OCI-LY1 (cell line): ENCODE measurements around the gene SH2B3.
A peak's percentile ranks its signal among the peaks of the same experiment; 100 is the strongest.

Experiments
- H2AFZ ChIP-seq: fragments of 200-600 bp; sonication (generic), shearing (Covaris generic); 2 replicates; pipeline ENCODE4 v1.6.0; 2014; ENCODE audit warnings: antibody characterized with exemption, mild to moderate bottlenecking, low read length
- H3F3A ChIP-seq: fragments of 200-600 bp; sonication (generic), shearing (Covaris generic); 2 replicates; pipeline ENCODE4 v1.6.0; 2014; ENCODE audit warnings: mild to moderate bottlenecking, antibody characterized with exemption, low read length, moderate library complexity; ENCODE audit not compliant: insufficient read depth
- H3K27ac ChIP-seq: fragments of 200-600 bp; sonication (generic); 2 replicates; pipeline ENCODE4 v1.5.1; 2014; ENCODE audit warnings: low read length, mixed run types, mild to moderate bottlenecking, low read depth; ENCODE audit not compliant: poor library complexity, severe bottlenecking
- H3K27me3 ChIP-seq: fragments of 200-600 bp; sonication (generic); 2 replicates; pipeline ENCODE4 v1.6.0; 2014; ENCODE audit warnings: antibody characterized with exemption, mild to moderate bottlenecking, low read length, moderate library complexity; ENCODE audit not compliant: insufficient read depth
- H3K36me3 ChIP-seq: fragments of 200-600 bp; sonication (generic); 2 replicates; pipeline ENCODE4 v1.6.1; 2014; ENCODE audit warnings: mild to moderate bottlenecking, antibody characterized with exemption, low read length, moderate library complexity, mixed read lengths; ENCODE audit not compliant: insufficient read depth
- H3K4me1 ChIP-seq: fragments of 200-600 bp; sonication (generic); 2 replicates; pipeline ENCODE4 v1.5.1; 2014; ENCODE audit warnings: mild to moderate bottlenecking, low read length, moderate library complexity; ENCODE audit not compliant: insufficient read depth, severe bottlenecking
- H3K4me2 ChIP-seq: fragments of 200-600 bp; sonication (generic), shearing (Covaris generic); 2 replicates; pipeline ENCODE4 v1.6.1; 2014; ENCODE audit warnings: low read length
- H3K4me3 ChIP-seq: fragments of 200-600 bp; sonication (generic); 2 replicates; pipeline ENCODE4 v1.5.1; 2014; ENCODE audit warnings: low read length, low read depth, mild to moderate bottlenecking, mixed read lengths; ENCODE audit not compliant: poor library complexity, severe bottlenecking
- H3K79me2 ChIP-seq: fragments of 200-600 bp; shearing (Covaris generic); 2 replicates; pipeline ENCODE4 v1.6.1; 2016; ENCODE audit warnings: mixed run types, low read length, mixed read lengths; ENCODE audit not compliant: insufficient read depth
- H3K9ac ChIP-seq: fragments of 200-600 bp; sonication (generic), shearing (Covaris generic); 2 replicates; pipeline ENCODE4 v1.6.1; 2014; ENCODE audit warnings: mild to moderate bottlenecking, low read length, mixed read lengths
- H3K9me2 ChIP-seq: fragments of 200-600 bp; sonication (generic), shearing (Covaris generic); 2 replicates; pipeline ENCODE4 v1.6.1; 2014; ENCODE audit warnings: low read depth, mild to moderate bottlenecking, low read length, mixed read lengths
- H3K9me3 ChIP-seq: fragments of 200-600 bp; shearing (Covaris generic); 2 replicates; pipeline ENCODE4 v1.6.1; 2014; ENCODE audit warnings: low read length, mixed read lengths
- H4K20me1 ChIP-seq: fragments of 200-600 bp; sonication (generic), shearing (Covaris generic); 2 replicates; pipeline ENCODE4 v1.6.0; 2016; ENCODE audit warnings: mild to moderate bottlenecking, low read length; ENCODE audit not compliant: insufficient read depth
- EZH2 ChIP-seq: fragments of 200-600 bp; sonication (generic), shearing (Covaris generic); IDR thresholded peaks from 2 replicates; pipeline ENCODE4 v1.8.0; 2017; ENCODE audit warnings: borderline replicate concordance, mixed run types, mild to moderate bottlenecking, antibody characterized with exemption, low read length, moderate library complexity, mixed read lengths
- TF ChIP-seq, protein P1 (sequence below): fragments of 200-600 bp; sonication (generic), shearing (Covaris generic); IDR thresholded peaks from 2 replicates; pipeline ENCODE4 v1.5.1; 2017; ENCODE audit warnings: mild to moderate bottlenecking, antibody characterized with exemption, low read length, moderate library complexity, mixed read lengths

The SH2B3 gene

DNA sequence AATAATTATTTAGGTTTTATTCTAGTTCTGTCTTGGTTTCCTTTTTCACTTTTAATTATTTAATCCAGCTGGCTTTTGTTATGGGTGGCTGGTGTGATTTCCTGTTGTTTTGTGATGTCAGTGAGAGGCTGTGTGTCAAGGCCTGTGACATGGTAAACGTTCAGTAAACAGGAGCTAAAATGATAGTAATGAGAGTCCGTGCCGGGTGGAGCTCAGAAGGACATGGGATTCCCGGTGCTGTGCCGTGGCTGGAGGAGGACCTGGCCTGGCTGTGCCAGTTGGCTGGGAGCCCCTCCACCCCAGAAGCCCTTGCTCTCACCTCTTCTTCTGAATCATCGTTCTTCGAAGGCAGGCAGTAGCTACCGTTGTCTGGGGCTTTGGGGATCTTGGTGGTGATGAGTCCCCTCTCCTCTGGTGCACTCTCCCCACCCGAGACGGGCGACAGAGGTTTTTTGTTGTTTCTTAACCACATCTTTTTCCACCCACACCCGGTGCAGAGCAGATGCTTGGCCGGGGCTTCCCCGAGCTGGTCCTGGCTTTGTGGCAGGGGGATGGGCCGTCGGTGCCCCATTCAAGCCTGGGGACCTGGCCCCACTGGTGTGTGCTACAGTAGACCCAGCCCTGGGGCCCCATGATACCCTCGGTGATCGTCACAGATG is 29.1 kb downstream of the SH2B3 start:
- Histone ChIP-seq H4K20me1 (no peaks in the 10 kb centered on the region), H3K9ac (no peak overlapping the region), H3K79me2 (no peaks in the 10 kb centered on the region), H3K4me1 (peaks cover 23% of the 10 kb centered on the region), H3K4me2 (peak overlapping the region; percentile 17; the same call in 1 of the 2 replicates), H3K27me3 (no peaks in the 10 kb centered on the region), H3K4me3 (no peak overlapping the region), H3K27ac (no peak overlapping the region), H3F3A (no peaks in the 10 kb centered on the region), H3K9me2 (no peaks in the 10 kb centered on the region), H2AFZ (no peak overlapping the region), H3K36me3 (no peaks in the 10 kb centered on the region; the same call in 1 of the 2 replicates), H3K9me3 (no peaks in the 10 kb centered on the region)
- TF ChIP-seq, protein P1, sequence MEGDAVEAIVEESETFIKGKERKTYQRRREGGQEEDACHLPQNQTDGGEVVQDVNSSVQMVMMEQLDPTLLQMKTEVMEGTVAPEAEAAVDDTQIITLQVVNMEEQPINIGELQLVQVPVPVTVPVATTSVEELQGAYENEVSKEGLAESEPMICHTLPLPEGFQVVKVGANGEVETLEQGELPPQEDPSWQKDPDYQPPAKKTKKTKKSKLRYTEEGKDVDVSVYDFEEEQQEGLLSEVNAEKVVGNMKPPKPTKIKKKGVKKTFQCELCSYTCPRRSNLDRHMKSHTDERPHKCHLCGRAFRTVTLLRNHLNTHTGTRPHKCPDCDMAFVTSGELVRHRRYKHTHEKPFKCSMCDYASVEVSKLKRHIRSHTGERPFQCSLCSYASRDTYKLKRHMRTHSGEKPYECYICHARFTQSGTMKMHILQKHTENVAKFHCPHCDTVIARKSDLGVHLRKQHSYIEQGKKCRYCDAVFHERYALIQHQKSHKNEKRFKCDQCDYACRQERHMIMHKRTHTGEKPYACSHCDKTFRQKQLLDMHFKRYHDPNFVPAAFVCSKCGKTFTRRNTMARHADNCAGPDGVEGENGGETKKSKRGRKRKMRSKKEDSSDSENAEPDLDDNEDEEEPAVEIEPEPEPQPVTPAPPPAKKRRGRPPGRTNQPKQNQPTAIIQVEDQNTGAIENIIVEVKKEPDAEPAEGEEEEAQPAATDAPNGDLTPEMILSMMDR, result no peak
- TF ChIP-seq EZH2, result no peak

GRCh38 chr12:111435661-111436201 is 30.0 kb downstream of the SH2B3 start:
- Histone ChIP-seq H3K4me2 (no peak overlapping the region), H3K79me2 (no peaks in the 10 kb centered on the region), H3K27me3 (no peaks in the 10 kb centered on the region), H3K27ac (no peak overlapping the region), H3K9me2 (no peaks in the 10 kb centered on the region), H3K36me3 (no peaks in the 10 kb centered on the region; the same call in 1 of the 2 replicates), H3K9me3 (no peaks in the 10 kb centered on the region), H3F3A (no peaks in the 10 kb centered on the region), H3K4me3 (no peak overlapping the region), H3K4me1 (peaks cover 23% of the 10 kb centered on the region), H4K20me1 (no peaks in the 10 kb centered on the region), H3K9ac (no peak overlapping the region), H2AFZ (no peak overlapping the region)
- TF ChIP-seq EZH2, result no peak
- TF ChIP-seq, protein P1, result no peak

DNA sequence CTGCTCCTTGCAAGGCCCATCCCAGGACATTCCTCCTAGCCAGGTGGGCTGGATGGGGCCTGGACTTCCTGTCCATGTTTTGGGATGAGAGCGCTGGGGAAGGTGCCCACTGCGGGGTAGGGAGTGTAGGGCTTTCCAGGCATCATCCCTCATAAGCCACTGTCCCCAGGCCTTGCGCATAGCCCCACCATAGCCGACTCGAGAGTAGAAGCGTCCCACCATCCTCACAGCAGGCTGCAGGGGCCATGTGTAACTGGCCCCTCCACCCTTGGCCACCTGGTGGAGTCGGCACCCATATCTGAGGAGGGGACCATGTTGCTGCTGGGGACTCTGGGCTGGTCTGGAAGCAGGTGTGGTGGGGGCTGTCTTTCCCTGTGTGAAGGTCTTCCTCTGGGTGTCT is 30.5 kb downstream of the SH2B3 start:
- Histone ChIP-seq H3K79me2 (no peaks in the 10 kb centered on the region), H3F3A (no peaks in the 10 kb centered on the region)

More for the DNA sequence above, 30.5 kb downstream of the SH2B3 start:
- TF ChIP-seq EZH2, result no peak
- TF ChIP-seq, protein P1, result no peak
- Histone ChIP-seq H4K20me1 (no peaks in the 10 kb centered on the region), H3K27me3 (no peaks in the 10 kb centered on the region), H3K4me2 (no peak overlapping the region), H3K4me3 (no peak overlapping the region), H3K9me3 (no peaks in the 10 kb centered on the region), H3K9ac (no peak overlapping the region), H3K4me1 (peaks cover 23% of the 10 kb centered on the region), H3K27ac (no peak overlapping the region), H3K9me2 (no peaks in the 10 kb centered on the region), H2AFZ (no peak overlapping the region), H3K36me3 (no peaks in the 10 kb centered on the region; the same call in 1 of the 2 replicates)
